AG08396 (cell line): Measurements from ENCODE around the gene ITLN2.
"Not testable (repeated sequence)": the region's sequence is repeated elsewhere in the genome, so short reads cannot be mapped to it uniquely, and the experiment has no call there.

Source experiments
- DNase-seq: peaks from one replicate; pipeline ENCODE4 v3.0.0; 2012; ENCODE audit warnings: low spot score, mixed read lengths

Gene ITLN2

GRCh38 chr1:160954158-160955104 lies at the start of gene ITLN2:
ITLN2 (minus strand) TSS chr1:160954809; CDS start chr1:160954741, 68 bp downstream.
- peak; percentile 52 for DNase-seq

- no peak for DNase-seq
Observed at GRCh38 chr1:161001525-161001924, 46.9 kb upstream of the ITLN2 start.

DNA sequence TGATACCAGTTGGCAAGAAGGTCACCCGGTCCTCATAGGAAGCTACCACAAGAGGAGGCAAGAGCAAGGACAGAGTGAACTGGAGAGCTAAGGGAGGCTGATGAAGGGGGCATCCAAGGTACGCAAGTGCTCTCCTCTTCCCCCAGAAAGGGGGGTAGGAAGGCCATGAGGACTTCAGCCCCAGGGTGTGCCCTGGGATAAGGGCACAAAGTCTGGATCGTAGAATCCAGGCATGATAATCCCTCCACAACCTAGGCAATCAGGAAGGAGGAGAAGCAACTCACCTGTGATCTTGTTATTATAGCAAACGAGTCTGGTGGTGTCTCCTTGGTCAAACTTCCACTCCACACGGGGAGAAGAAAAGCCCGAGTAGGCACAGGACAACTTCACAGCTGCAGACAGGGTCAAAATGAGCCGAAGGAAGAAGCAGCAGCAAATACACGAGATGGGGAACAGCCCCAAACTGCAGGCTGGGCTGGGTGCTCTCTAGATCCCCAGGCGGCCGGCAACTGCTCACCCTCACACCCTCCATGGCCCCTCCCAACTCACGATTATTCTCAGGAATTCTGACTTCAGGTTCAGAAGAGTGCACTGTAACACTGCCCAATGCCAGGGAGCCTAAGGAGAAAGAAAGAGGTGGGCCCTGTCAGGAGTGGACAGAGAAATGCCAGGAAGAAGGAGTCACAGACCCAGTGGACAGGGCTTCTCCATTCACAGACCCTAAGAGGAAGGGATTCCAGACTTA lies 46.3 kb upstream of the ITLN2 start:
- DNase-seq = no peak

- no peak for DNase-seq
Observed at GRCh38 chr1:160999376-160999775, 44.8 kb upstream of the ITLN2 start.

GRCh38 chr1:160997323-160998038 lies 42.9 kb upstream of the ITLN2 start:
- peak; percentile 74 for DNase-seq

GRCh38 chr1:160996178-160996577 lies 41.6 kb upstream of the ITLN2 start:
- DNase-seq = no peak

GRCh38 chr1:160993544-160994193 lies 39.1 kb upstream of the ITLN2 start:
- peak; percentile 36 for DNase-seq

- DNase-seq = not testable (repeated sequence)
Observed at GRCh38 chr1:160992036-160992435, 37.4 kb upstream of the ITLN2 start.

DNA sequence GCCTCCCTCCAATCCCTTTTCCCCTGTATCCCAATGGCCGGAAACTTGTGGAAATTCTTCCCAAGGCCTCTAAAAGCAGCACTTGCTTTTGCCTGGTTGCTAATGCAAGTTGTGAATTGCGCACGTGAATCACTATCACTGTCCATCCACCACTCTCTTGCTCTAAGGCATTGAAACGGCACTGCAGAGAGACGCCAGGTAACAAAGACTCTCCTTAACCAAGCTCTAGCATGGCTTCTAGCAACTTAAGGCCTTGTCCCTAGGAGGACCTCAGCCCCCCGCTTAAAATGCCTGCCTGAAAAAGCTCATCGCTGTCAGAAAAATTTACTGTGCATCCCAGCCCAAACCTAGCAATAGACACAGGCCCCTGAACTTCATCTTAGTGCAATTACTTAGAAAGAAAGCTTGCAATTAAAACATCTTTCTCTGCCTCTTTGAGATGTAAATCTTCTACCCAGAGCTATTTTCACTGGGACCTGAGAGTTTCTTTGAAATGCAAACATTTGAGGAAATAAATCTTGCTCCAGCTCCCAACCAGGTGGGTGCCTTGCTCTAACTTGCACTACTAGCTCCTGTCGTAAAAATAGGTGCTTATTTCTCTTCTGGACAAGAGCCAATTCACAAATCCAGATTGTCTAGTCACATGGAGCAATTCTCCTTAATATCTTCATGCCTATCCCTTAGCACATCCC lies 32.9 kb upstream of the ITLN2 start:
- DNase-seq = no peak

DNA sequence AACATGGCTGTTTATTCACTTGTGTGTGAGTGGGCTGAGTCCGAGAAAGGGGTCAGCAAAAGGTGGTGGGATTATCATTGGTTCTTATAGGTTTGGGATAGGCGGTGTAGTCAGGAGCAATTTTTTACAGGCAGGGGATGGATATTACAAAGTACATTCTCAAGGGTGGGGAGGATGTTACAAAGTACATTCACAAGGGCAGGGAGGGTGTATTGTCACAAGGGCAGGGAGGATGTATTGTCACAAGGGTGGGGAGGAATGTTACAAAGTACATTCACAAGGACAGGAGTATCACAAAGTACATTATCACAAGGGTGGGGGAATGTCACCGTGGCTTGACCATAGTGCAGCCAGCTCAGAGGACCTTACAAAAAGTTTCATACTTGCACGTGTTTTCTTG lies 31.1 kb upstream of the ITLN2 start:
- DNase-seq = no peak

DNA sequence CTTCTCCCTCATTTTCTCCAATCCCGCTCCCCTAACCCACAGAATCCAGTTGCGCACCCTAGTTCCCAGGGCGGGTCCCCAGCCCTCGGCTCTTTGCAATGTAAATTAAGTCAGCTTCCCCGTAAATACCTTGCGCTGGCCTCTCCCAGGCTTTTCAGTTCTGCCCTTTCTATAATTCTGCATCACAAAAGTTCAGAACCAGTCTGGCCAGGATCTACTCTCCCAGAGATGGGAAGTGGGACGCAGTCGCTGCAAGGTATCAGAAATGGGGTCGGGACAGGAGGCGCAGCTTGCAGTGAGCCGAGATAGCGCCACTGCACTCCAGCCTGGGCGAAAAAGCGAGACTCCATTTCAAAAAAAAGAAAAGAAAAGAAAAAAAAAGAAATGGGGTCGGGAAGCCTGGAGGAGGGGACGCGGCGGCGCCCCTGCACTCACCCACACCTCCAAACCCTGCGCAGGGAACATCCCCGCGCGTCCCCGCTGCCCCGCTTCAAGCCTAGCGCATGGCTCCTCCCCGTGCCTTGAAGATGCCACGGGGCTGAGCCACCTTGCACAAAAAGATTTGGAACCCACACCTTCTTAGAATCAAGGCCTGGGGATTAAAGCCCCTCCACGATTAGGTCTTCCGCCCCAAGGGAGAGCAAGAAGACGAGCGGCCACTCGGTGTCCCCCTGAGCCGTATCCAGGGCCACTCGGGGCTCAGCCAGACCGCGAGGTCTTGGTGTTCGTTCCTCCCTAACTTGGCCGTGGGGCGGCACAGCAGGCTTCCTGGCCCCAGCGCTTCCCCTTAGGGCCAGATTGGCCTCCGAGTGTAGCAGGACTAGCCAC lies 27.2 kb upstream of the ITLN2 start:
- no peak for DNase-seq

DNA sequence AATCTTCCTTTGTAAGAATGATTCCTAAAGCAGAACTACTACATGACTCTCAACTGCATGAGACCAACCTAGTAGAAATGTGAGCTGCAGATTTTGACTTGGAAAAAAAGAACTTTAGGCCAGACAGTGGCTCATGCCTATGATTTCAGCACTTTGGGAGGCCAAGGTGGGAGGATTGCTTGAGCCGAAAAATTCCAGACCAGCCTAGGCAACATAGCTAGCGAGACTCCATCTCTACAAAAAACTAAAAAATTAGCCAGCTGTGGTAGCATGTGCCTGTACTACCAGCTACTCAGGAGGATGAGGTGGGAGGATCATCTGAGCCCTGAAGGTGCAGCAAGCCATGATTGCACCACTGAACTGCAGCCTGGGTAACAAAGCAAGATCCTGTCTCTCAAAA lies 24.7 kb upstream of the ITLN2 start:
- DNase-seq = no peak

DNA sequence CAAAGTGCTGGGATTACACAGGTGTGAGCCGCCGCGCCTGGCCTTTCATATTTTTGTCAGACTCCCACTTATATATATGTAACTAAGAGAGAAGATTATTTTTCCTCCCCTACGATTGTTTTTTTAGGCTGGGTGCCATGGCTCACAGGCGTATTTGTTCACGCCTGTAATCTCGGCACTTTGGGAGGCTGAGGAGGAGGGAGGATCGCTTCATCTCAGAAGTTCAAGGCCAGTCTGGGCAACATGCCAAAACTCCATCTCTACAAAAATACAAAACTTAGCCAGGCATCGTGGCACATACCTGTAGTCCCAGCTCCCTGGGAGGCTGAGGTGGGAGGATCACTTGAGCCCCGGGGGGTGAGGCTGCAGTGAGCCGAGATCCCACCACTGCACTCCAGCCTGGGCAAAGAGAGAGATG lies 23.9 kb upstream of the ITLN2 start:
- DNase-seq = no peak

DNA sequence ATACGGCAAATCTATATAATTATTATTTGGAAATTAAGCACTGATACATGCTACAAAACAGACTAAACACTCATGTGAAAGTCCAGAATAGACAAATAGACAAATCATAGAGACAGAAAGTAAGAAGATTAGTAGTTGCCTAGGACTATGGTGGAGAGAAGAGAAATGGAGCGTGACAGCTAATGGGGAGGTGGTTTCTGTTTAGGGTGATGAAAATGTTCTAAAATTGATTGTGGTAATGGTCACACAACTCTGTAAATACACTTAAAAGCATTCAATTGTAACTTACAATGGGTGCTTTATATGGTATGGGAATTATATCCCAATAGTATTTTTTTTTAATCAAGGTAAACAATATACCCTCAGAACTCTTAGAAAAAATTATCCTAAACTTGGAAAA lies 20.4 kb upstream of the ITLN2 start:
- no peak for DNase-seq

DNA sequence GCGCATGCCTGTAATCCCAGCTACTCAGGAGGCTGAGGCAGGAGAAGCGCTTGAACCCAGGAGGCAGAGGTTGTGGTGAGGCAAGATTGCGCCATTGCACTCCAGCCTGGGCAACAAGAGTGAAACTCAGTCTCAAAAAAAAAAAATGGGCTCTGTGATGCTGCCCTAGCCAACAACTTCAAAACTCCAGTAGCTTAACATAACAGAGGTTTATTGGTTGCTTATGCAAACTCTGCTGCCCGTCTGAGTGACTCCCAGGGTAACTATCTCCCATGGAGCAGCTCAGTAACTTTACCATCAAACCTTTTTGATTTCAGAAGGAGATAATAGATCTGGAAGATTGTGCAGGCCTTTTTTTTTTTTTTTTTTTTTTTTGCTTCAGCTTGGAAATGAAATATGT lies 18.9 kb upstream of the ITLN2 start:
- no peak for DNase-seq

DNA sequence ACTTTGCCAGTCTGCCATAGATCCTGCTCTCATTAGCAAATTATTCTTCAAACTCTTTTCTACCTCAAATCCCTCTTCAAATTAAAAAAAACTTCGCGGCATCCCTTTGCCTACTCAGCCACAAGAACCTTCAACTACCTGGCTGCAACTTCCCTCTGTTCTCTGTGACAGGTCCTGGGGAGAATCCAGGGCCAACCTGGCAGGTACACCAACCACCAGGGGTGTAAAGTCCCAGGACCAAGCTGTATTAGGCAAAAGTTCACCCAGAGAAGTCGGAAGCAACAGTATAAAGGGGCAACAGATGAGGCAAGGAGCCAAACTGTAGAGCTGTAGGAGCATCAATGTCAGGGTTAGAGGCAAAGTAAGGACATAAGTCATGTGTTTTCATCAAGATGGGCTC lies 18.3 kb upstream of the ITLN2 start:
- DNase-seq = no peak

DNA sequence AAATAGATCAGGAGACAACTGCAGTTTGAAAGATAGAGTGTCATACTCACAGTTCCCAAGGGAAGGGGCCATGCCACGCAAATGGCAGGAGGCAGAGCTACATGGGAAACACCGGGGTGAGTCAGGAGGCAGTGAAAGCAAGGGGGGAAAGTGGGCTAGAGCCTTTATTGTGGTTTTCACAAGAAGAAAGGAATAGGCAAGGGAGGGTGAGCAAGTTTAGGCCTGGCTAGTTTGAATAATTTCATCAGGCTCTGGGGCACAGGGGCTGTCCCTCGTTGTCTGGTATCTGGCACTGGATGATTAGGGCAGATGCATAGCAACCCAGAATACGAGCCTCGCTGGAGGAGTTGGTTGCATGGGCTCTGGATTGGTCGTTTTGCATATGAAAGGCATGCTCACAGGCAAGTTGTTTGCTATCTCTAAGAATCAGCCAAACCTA lies 17.0 kb upstream of the ITLN2 start:
- no peak for DNase-seq

DNA sequence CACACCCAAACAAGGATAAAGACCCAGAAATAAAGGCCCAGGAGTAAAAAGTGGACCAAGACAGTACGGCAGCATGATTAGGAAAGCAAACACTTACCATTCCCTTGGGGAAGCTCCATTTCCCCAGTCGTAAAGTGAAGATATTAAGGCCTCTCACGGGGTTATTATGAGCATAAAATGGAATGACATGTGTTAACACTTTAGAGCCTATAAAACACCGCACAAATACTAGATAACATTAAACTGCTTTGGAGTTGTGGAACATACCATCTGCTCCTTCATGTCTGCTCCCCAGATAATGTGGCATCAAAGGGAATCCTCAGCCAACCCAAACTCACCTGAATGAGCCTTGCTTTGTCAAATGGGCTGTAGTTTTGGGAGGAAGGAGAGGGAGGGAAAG lies 8.9 kb upstream of the ITLN2 start:
- no peak for DNase-seq

- DNase-seq = no peak
Observed at GRCh38 chr1:160961419-160961818, 6.8 kb upstream of the ITLN2 start.

DNA sequence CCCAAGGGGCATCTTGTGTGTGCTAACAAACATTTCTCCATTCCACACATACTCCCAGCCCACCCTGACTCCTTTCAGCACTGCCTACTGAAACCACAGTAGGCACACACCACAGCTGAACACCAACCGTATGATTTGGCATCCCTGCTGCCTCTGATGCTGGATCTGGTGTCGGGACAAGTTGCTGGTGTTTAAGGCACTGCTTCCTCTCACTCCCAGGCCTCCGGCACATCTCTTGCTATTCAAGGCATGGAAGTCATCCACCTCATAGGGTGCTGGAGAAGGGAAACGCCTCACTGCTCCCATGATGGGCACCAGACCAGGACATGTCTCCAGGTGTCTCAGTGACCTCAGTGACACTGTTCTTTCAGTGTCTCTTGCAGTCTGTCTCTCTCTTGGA lies 2.4 kb upstream of the ITLN2 start:
- no peak for DNase-seq
